Psoas muscle (tissue), 8 donors: Measurements from ENCODE around the gene GPBP1L1. TPM values are rescaled to one million over a fixed set of nuclear protein-coding genes. Genes with fewer than 3 reads are reported as not detected.
"Not testable (repeated sequence)": the region's sequence is repeated elsewhere in the genome, so short reads cannot be mapped to it uniquely, and the experiment has no call there.

ENCODE experiments used
- ATAC-seq, 4 donors: fragments of 200-7000 bp; cut with Tn5 transposase; one replicate each; pipeline ENCODE4 v1.9.1; 2020; ENCODE audit warnings: moderate library complexity in 3 of 4, mild to moderate bottlenecking in 2 of 4
- DNase-seq, 2 donors: peaks; one replicate each; pipeline ENCODE4 v3.0.0-alpha.2; 2020
- H3K27ac ChIP-seq: fragments of 200-600 bp; one replicate; pipeline ENCODE4 v1.8.0; 2022
- H3K27me3 ChIP-seq, 3 donors: fragments of 200-600 bp in 1 of 3; one replicate each; pipeline versions ENCODE4 v1.6.1 to v1.8.0; 2013 to 2022; ENCODE audit warnings: low read length in 2 of 3, mild to moderate bottlenecking in 2 of 3, moderate library complexity in 1 of 3; ENCODE audit not compliant: insufficient read depth in 3 of 3
- H3K36me3 ChIP-seq, 2 donors: fragments of 200-600 bp in 1 of 2; one replicate each; pipeline versions ENCODE4 v1.6.1 to v1.8.0; 2013 to 2022; ENCODE audit warnings: low read depth in 1 of 2, mild to moderate bottlenecking in 1 of 2, moderate library complexity in 1 of 2; ENCODE audit not compliant: insufficient read depth in 1 of 2
- H3K4me1 ChIP-seq: fragments of 200-600 bp; one replicate; pipeline ENCODE4 v1.8.0; 2022
- H3K4me3 ChIP-seq: fragments of 200-600 bp; one replicate; pipeline ENCODE4 v1.8.0; 2022; ENCODE audit warnings: mild to moderate bottlenecking
- H3K9me3 ChIP-seq: fragments of 200-600 bp; one replicate; pipeline ENCODE4 v1.8.0; 2022
- CTCF ChIP-seq: fragments of 200-600 bp; IDR thresholded peaks from one replicate; pipeline ENCODE4 v1.8.0; 2022; ENCODE audit warnings: antibody characterized with exemption
- WGBS, 3 donors: extraction: QIAGEN DNeasy Blood & Tissue Kit; methylation state at CpG; one replicate each; pipeline versions ENCODE4 v1.1.6 to v1.1.7; 2013; 5-methylcytosine and 5-hydroxymethylcytosine counted together
- intact Hi-C, 2 donors: fragments of 100-400 bp; cut with DNase I; formaldehyde crosslinking; loops; one replicate each; pipeline versions ENCODE4 v1.11.0 to v1.14.2; 2022
- polyA plus RNA-seq, 3 donors: library from polyadenylated mRNA; stranded (reverse); fragments of 200-250 nt; gene quantifications; one replicate each; pipeline ENCODE4 v1.2.3, GENCODE V29; 2013
- total RNA-seq, 4 donors: library from RNA; stranded (reverse); fragmentation: NEBNext Ultra II Directional in 2 of 4; extraction: Animal tissue kit (Norgen Biotek cat#: 25700) in 2 of 4; gene quantifications; one replicate each; pipeline versions ENCODE4 v1.2.1 to v1.2.4, GENCODE V29; 2021 to 2023
- donor health status: healthy with polysubstance abuse.
- donor health status: DM: no; HTN: no; CAD: no; lungs with moderate emphysema.
- donor health status: Bipolar disorder and iron deficiency.
- donor health status: healthy.
- donor health status: DM: yes; HTN: yes; CAD: no.
- donor health status: DM: no; HTN: no; CAD: no.
- donor health status: DM: no; HTN: no; CAD: no.
- donor health status: DM: yes; HTN: yes; CAD: no.

Gene GPBP1L1
- total and polyA plus RNA-seq, 7 donors = 25.8 to 74.4 (median 62.3) TPM

- intact Hi-C loops = no loop called here
- Histone ChIP-seq H3K27me3 (no peaks in the 10 kb centered on the region), H3K9me3 (no peaks in the 10 kb centered on the region), H3K36me3 (peaks cover 0 to 19% of the 10 kb centered on the region in 2 donors), H3K4me1 (no peaks in the 10 kb centered on the region), H3K27ac (no peak overlapping the region), H3K4me3 (no peak overlapping the region)
- peak in 2 of 4 donors; percentile 40 to 58 for ATAC-seq
- no peak for DNase-seq
- no peak for TF ChIP-seq CTCF
These were observed 37.1 kb upstream of the GPBP1L1 start for GRCh38 chr1:45723248-45723930.

- peak in 2 of 4 donors; percentile 76 to 81 for ATAC-seq
- H3K9me3 ChIP-seq = no peaks in the 10 kb centered on the region
- intact Hi-C loops = no loop called here
These were observed 36.5 kb upstream of the GPBP1L1 start for GRCh38 chr1:45722809-45723208.

GRCh38 chr1:45721207-45721606 is 34.9 kb upstream of the GPBP1L1 start:
- intact Hi-C loops = no loop called here
- Histone ChIP-seq H3K36me3 (peaks cover 0 to 22% of the 10 kb centered on the region in 2 donors), H3K4me1 (no peaks in the 10 kb centered on the region), H3K9me3 (no peaks in the 10 kb centered on the region), H3K4me3 (no peak overlapping the region), H3K27me3 (no peaks in the 10 kb centered on the region), H3K27ac (no peak overlapping the region)
- no peak for TF ChIP-seq CTCF
- 80 to 89% (median 83%) methylated on average over 1 of the region's 1 CpG for WGBS, 3 donors
- ATAC-seq (no peak), DNase-seq (no peak)

More at GRCh38 chr1:45722809-45723208, 36.5 kb upstream of the GPBP1L1 start:
- no peak overlapping the region for H3K27ac ChIP-seq
- peaks cover 0 to 25% of the 10 kb centered on the region in 2 donors for H3K36me3 ChIP-seq
- no peaks in the 10 kb centered on the region for H3K4me1 ChIP-seq
- whole genome bisulfite sequencing, 3 donors = 95 to 98% (median 97%) methylated on average over 3 of the region's 3 CpGs
- no peaks in the 10 kb centered on the region for H3K27me3 ChIP-seq
- TF ChIP-seq CTCF = no peak
- H3K4me3 ChIP-seq = no peak overlapping the region
- DNase-seq = no peak

- Histone ChIP-seq H3K27me3 (no peaks in the 10 kb centered on the region), H3K9me3 (no peaks in the 10 kb centered on the region), H3K36me3 (peaks cover 0 to 42% of the 10 kb centered on the region in 2 donors), H3K27ac (no peak overlapping the region), H3K4me3 (no peak overlapping the region), H3K4me1 (no peaks in the 10 kb centered on the region)
- intact Hi-C loops = no loop called here
- DNase-seq (no peak), ATAC-seq (no peak)
- no peak for TF ChIP-seq CTCF
- WGBS, 3 donors = 92 to 100% (median 97%) methylated on average over 1 of the region's 1 CpG
These were observed 32.0 kb upstream of the GPBP1L1 start for GRCh38 chr1:45718289-45718688.

- H3K27me3 ChIP-seq, intact Hi-C loops, H3K4me1 ChIP-seq, H3K27ac ChIP-seq, H3K4me3 ChIP-seq, ATAC-seq, DNase-seq, H3K9me3 ChIP-seq: not testable (repeated sequence)
- H3K36me3 ChIP-seq = peaks cover 0 to 51% of the 10 kb centered on the region in 2 donors
- WGBS, 3 donors = 79 to 84% (median 80%) methylated on average over 8 of the region's 8 CpGs
These were observed 31.1 kb upstream of the GPBP1L1 start for GRCh38 chr1:45717386-45717785.
